Naive B cell (primary cell): Measurements from ENCODE around the gene SLC45A2. TPM values are rescaled to one million over a fixed set of nuclear protein-coding genes. Genes with fewer than 3 reads are reported as not detected.
"Not testable (repeated sequence)": the region's sequence is repeated elsewhere in the genome, so short reads cannot be mapped to it uniquely, and the experiment has no call there.

Experiments
- ATAC-seq, 2 donors: fragments of 150-1000 bp; cut with Tn5 transposase; 2 replicates each; pipeline ENCODE4 v1.10.0; 2021; ENCODE audit warnings: low read depth in 2 of 2, mild to moderate bottlenecking in 2 of 2, moderate library complexity in 2 of 2
- DNase-seq: peaks from one replicate; pipeline ENCODE4 v3.0.0; 2022
- H3K27ac Mint-ChIP-seq, 6 donors: one replicate each; pipeline ENCODE4 v1.8.0; 2020 to 2022; ENCODE audit warnings: mild to moderate bottlenecking in 6 of 6, mixed read lengths in 6 of 6, moderate library complexity in 5 of 6, inconsistent platforms in 2 of 6
- H3K27me3 Mint-ChIP-seq, 3 donors: one replicate each; pipeline ENCODE4 v1.8.0; 2021 to 2022; ENCODE audit warnings: mixed read lengths in 3 of 3, mild to moderate bottlenecking in 1 of 3
- H3K36me3 Mint-ChIP-seq, 2 donors: one replicate each; pipeline ENCODE4 v1.8.0; 2020 to 2022; ENCODE audit warnings: mixed read lengths in 2 of 2, inconsistent platforms in 1 of 2, mild to moderate bottlenecking in 1 of 2
- H3K4me1 Mint-ChIP-seq, 3 donors: one replicate each; pipeline ENCODE4 v1.8.0; 2020 to 2022; ENCODE audit warnings: mixed read lengths in 3 of 3, inconsistent platforms in 1 of 3, mild to moderate bottlenecking in 1 of 3, moderate library complexity in 1 of 3
- H3K4me3 Mint-ChIP-seq, 8 donors: one replicate each; pipeline ENCODE4 v1.8.0; 2020 to 2022; ENCODE audit warnings: mild to moderate bottlenecking in 8 of 8, mixed read lengths in 8 of 8, moderate library complexity in 8 of 8, inconsistent platforms in 2 of 8
- H3K9me3 Mint-ChIP-seq, 7 donors: one replicate each; pipeline ENCODE4 v1.8.0; 2020 to 2022; ENCODE audit warnings: mixed read lengths in 7 of 7, mild to moderate bottlenecking in 5 of 7, inconsistent platforms in 2 of 7, moderate library complexity in 1 of 7
- polyA plus RNA-seq, 6 donors: library from polyadenylated mRNA; unstranded; fragments of 300-500 nt; fragmentation: Illumina TruSeq; gene quantifications; one replicate each; pipeline ENCODE4 v1.2.3, GENCODE V29; 2021; ENCODE audit warnings: low read depth in 6 of 6

SLC45A2 gene
- polyA plus RNA-seq, 6 donors from 2014 or later: not detected

DNA sequence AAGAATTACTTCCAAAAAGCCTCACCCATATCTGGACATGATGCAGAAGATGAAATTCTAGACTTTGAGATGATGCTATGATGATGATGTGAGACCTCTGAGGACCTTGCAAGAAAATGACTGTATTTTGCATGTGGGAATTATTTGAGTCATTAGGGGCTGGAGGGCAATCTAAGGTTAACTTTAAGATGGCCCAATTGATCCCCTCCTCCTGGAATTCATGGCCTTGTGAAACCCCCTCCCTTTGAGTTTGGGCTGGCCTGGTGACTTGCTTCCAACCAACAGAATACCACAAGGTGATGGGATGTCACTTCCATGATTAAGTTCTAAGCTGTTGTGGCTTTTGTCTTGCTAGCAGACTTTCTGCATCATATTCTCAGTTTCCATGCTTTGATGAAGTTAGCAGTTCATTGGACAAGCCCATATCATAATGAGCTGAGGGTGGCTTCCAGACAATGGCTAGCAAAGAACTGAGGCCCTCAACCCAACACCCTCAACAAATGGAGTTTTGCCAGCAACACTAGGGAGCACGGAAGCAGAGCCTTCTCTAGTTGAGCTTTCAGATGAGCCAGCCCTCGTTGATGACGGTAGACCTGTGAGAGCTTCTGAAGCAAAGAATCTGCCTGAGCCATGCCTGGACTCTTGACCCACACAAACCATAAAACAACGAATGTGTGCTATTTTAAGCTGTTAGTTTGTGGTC, 30.8 kb upstream of the SLC45A2 start:
- H3K36me3 Mint-ChIP-seq: peaks cover 0 to 17% of the 10 kb centered on the region in 2 donors
- peaks cover 0 to 7% (median 0%) of the 10 kb centered on the region in 3 donors for H3K27me3 Mint-ChIP-seq
- H3K4me3 Mint-ChIP-seq: no peak overlapping the region
- H3K9me3 Mint-ChIP-seq: peaks cover 0 to 11% (median 0%) of the 10 kb centered on the region in 7 donors
- H3K27ac Mint-ChIP-seq: no peak overlapping the region
- DNase-seq: no peak
- no peak for ATAC-seq
- H3K4me1 Mint-ChIP-seq: no peaks in the 10 kb centered on the region

- Mint-ChIP-seq H3K9me3 (peaks cover 0 to 11% (median 0%) of the 10 kb centered on the region in 7 donors), H3K27ac (no peak overlapping the region), H3K27me3 (peaks cover 0 to 8% (median 0%) of the 10 kb centered on the region in 3 donors), H3K4me1 (peaks cover 0 to 6% (median 4%) of the 10 kb centered on the region in 3 donors), H3K4me3 (no peak overlapping the region), H3K36me3 (peaks cover 0 to 10% of the 10 kb centered on the region in 2 donors)
- DNase-seq (no peak), ATAC-seq (no peak)
Observed at GRCh38 chr5:34014626-34015025, 30.1 kb upstream of the SLC45A2 start.

DNA sequence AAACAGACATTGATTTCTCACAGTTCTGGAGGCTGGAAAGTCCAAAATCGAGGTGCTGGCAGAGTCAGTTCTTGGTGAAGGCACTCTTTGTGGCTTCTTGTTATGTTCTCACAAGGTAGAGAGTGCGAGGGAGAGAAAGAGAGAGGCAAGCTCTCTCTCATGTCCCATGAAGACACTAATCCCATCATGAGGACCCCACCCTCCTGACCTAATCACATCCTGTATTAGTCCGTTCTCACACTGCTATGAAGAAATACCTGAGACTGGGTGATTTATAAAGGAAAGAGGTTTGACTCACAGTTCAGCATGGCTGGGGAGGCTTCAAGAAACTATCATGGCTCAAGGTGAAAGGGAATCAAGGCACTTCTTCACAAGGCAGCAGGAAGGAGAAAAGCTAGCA, 29.1 kb upstream of the SLC45A2 start:
- no peak for ATAC-seq

GRCh38 chr5:34012791-34013190, 28.3 kb upstream of the SLC45A2 start:
- peaks cover 4 to 19% (median 18%) of the 10 kb centered on the region in 3 donors for H3K4me1 Mint-ChIP-seq
- ATAC-seq (no peak), DNase-seq (no peak)
- H3K27me3 Mint-ChIP-seq: peaks cover 0 to 8% (median 0%) of the 10 kb centered on the region in 3 donors
- no peak overlapping the region for H3K4me3 Mint-ChIP-seq
- no peak overlapping the region for H3K27ac Mint-ChIP-seq
- peaks cover 0 to 11% (median 0%) of the 10 kb centered on the region in 7 donors for H3K9me3 Mint-ChIP-seq
- peaks cover 0 to 7% of the 10 kb centered on the region in 2 donors for H3K36me3 Mint-ChIP-seq

More for the DNA sequence above, 29.1 kb upstream of the SLC45A2 start:
- H3K4me3 Mint-ChIP-seq: no peak overlapping the region
- H3K9me3 Mint-ChIP-seq: peaks cover 0 to 11% (median 0%) of the 10 kb centered on the region in 7 donors
- H3K27ac Mint-ChIP-seq: no peak overlapping the region
- H3K36me3 Mint-ChIP-seq: peaks cover 0 to 7% of the 10 kb centered on the region in 2 donors
- H3K27me3 Mint-ChIP-seq: peaks cover 0 to 8% (median 0%) of the 10 kb centered on the region in 3 donors
- no peak for DNase-seq
- peaks cover 4 to 15% (median 15%) of the 10 kb centered on the region in 3 donors for H3K4me1 Mint-ChIP-seq

GRCh38 chr5:34011536-34011935, 27.0 kb upstream of the SLC45A2 start:
- Mint-ChIP-seq H3K4me1 (peaks cover 13 to 29% (median 26%) of the 10 kb centered on the region in 3 donors), H3K4me3 (no peak overlapping the region)
- no peak for ATAC-seq

GRCh38 chr5:34010146-34010545, 25.7 kb upstream of the SLC45A2 start:
- DNase-seq, H3K27me3 Mint-ChIP-seq, ATAC-seq, H3K27ac Mint-ChIP-seq, H3K36me3 Mint-ChIP-seq: not testable (repeated sequence)
- Mint-ChIP-seq H3K9me3 (peaks cover 0 to 11% (median 0%) of the 10 kb centered on the region in 7 donors), H3K4me3 (peak overlapping the region in 1 of 8 donors; percentile 95), H3K4me1 (peaks cover 19 to 31% (median 29%) of the 10 kb centered on the region in 3 donors)

More at GRCh38 chr5:34011536-34011935, 27.0 kb upstream of the SLC45A2 start:
- DNase-seq: no peak
- Mint-ChIP-seq H3K27me3 (peaks cover 0 to 8% (median 0%) of the 10 kb centered on the region in 3 donors), H3K9me3 (peaks cover 0 to 11% (median 0%) of the 10 kb centered on the region in 7 donors), H3K27ac (no peak overlapping the region), H3K36me3 (no peaks in the 10 kb centered on the region)

DNA sequence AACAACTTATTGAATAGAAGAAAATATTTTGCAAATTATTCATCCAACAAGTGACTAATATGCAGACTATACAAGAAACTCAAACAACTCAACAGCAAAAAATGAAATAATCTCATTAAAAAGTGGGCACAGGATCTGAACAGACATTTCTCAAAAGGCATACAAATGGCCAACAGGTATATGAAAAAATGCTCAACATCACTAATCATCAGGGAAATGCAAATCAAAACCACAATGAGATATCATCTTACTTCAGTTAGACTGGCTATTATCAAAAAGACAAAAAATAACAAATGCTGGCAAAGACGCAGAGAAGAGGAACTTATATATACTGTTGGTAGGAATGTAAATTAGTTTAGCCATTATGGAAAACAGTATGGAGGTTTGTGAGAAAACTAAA, 25.1 kb upstream of the SLC45A2 start:
- no peak overlapping the region for H3K27ac Mint-ChIP-seq
- peaks cover 0 to 8% (median 0%) of the 10 kb centered on the region in 3 donors for H3K27me3 Mint-ChIP-seq
- DNase-seq (no peak), ATAC-seq (no peak)
- H3K36me3 Mint-ChIP-seq: peaks cover 0 to 7% of the 10 kb centered on the region in 2 donors
- H3K9me3 Mint-ChIP-seq: peaks cover 0 to 11% (median 0%) of the 10 kb centered on the region in 7 donors
- H3K4me3 Mint-ChIP-seq: peak overlapping the region in 3 of 8 donors; percentile 34 to 95 (median 81)
- H3K4me1 Mint-ChIP-seq: peaks cover 19 to 31% (median 29%) of the 10 kb centered on the region in 3 donors

DNA sequence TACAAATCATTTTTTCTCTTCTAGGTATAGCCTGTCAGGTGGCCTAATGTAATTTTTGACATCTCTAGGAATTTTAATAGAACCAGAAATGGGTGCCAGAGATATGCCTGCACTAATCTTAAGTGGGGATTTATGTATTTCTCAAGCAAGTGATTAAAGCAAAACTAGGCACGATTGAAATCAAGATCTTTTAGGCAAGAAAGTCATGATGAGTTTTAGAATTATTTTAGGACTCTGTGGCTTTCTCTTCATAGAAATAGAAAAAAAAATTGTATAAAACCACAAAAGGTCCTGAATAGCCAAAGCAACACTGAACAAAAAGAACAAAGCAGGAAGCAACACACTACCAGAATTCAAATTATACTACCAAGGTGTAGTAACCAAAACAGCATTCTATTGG, 24.3 kb upstream of the SLC45A2 start:
- ATAC-seq (no peak), DNase-seq (no peak)
- Mint-ChIP-seq H3K4me1 (peaks cover 19 to 31% (median 29%) of the 10 kb centered on the region in 3 donors), H3K27me3 (peaks cover 0 to 8% (median 0%) of the 10 kb centered on the region in 3 donors), H3K27ac (peak overlapping the region; percentile 5 to 94 (median 80)), H3K36me3 (peaks cover 4 to 14% of the 10 kb centered on the region in 2 donors), H3K4me3 (peak overlapping the region; percentile 81 to 99 (median 98)), H3K9me3 (peaks cover 0 to 8% (median 0%) of the 10 kb centered on the region in 7 donors)

GRCh38 chr5:34007621-34008600, 23.4 kb upstream of the SLC45A2 start, which contains the start of gene AMACR:
AMACR (minus strand) TSS chr5:34008050; CDS start chr5:34008019, 31 bp downstream.
- Mint-ChIP-seq H3K9me3 (no peaks in the 10 kb centered on the region), H3K36me3 (peaks cover 12 to 22% of the 10 kb centered on the region in 2 donors), H3K4me1 (peaks cover 19 to 31% (median 29%) of the 10 kb centered on the region in 3 donors), H3K27ac (peak within 1 kb of the TSS; percentile 65 to 94 (median 89)), H3K4me3 (peak within 1 kb of the TSS; percentile 81 to 99 (median 98)), H3K27me3 (peaks cover 0 to 8% (median 0%) of the 10 kb centered on the region in 3 donors)
- ATAC-seq (peak; percentile 84 to 85), DNase-seq (peak; percentile 72)

- Mint-ChIP-seq H3K36me3 (peaks cover 12 to 22% of the 10 kb centered on the region in 2 donors), H3K27ac (peak overlapping the region; percentile 53 to 90 (median 74)), H3K4me1 (peaks cover 19 to 31% (median 29%) of the 10 kb centered on the region in 3 donors), H3K27me3 (peaks cover 0 to 8% (median 0%) of the 10 kb centered on the region in 3 donors), H3K9me3 (no peaks in the 10 kb centered on the region), H3K4me3 (peak overlapping the region; percentile 81 to 99 (median 98))
- ATAC-seq (no peak), DNase-seq (no peak)
Observed at GRCh38 chr5:34007201-34007620, 22.7 kb upstream of the SLC45A2 start.

GRCh38 chr5:34005681-34006080, 21.2 kb upstream of the SLC45A2 start:
- Mint-ChIP-seq H3K27me3 (peaks cover 0 to 6% (median 0%) of the 10 kb centered on the region in 3 donors), H3K36me3 (peaks cover 12 to 22% of the 10 kb centered on the region in 2 donors), H3K4me1 (peaks cover 19 to 31% (median 29%) of the 10 kb centered on the region in 3 donors), H3K4me3 (peak overlapping the region in 3 of 8 donors; percentile 10 to 95 (median 22)), H3K27ac (no peak overlapping the region), H3K9me3 (no peaks in the 10 kb centered on the region)
- ATAC-seq (no peak), DNase-seq (no peak)

DNA sequence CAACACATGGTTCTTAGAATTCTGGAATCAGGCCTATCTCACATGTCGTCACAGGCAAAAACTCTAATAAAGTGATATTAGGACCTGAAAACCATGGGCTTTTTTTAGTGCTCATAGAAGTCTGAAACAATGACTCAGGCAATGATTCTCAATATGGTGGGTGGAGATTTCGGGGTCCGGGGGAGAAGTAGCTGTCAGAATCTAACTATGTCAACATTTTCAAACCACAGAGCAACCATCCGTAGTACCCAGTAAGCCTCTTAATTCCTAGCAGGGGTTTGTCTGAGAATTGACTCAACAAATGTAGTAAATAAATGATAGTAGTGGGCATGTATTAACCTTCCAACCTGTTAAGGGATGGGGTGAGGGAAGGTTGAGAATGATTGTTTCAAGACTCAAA, 20.7 kb upstream of the SLC45A2 start:
- peaks cover 19 to 31% (median 29%) of the 10 kb centered on the region in 3 donors for H3K4me1 Mint-ChIP-seq
- H3K4me3 Mint-ChIP-seq: peak overlapping the region in 1 of 8 donors; percentile 95
- no peak for ATAC-seq
- DNase-seq: no peak
- H3K9me3 Mint-ChIP-seq: no peaks in the 10 kb centered on the region
- H3K27ac Mint-ChIP-seq: peak overlapping the region in 1 of 6 donors; percentile 10
- H3K27me3 Mint-ChIP-seq: peaks cover 0 to under 1% (median 0%) of the 10 kb centered on the region in 3 donors
- H3K36me3 Mint-ChIP-seq: peaks cover 12 to 22% of the 10 kb centered on the region in 2 donors
